Measurements from ENCODE around the gene NHLH2. TPM values are rescaled to one million over a fixed set of nuclear protein-coding genes. Genes with fewer than 3 reads are reported as not detected.

The NHLH2 gene
- total RNA-seq, 2 experiments from 2014 or later = not detected

DNA sequence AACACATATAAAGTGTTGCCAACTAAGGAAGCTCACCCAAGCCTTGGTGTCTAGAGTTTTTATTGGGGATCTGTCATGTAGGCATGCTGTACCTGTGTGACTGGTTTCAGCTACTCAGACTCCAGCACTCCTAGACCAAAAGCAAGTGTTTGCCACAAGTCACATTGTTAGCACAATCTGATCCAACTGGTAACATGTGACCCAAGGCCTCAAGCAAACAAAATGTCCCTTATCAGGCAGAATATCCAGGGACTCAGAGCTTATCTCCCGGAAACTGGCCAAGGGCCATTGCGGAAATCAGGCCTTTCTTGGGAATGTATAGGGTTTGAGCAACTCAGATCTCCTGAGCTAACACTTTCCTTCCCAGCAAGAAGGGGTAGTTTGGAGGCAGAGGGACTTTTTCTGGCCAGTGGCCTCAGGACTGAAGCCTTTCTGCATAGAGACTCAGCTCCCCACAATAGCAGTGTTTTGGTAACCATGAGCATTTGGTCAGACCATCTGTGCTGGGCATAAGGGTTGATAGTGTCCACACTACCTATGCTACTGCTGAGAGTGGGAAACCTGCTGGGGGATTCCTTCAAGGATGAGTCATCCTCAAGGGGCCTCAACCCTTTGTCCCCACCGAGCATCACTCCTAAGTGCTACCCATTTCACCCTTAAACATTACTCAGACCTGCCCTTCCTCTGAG lies 29.6 kb downstream of the NHLH2 start:
- CTCF ChIA-PET = interaction anchor here (0.7 to 1.4 kb wide), 5 partner anchors 170 to 213 kb away, joined by 3 to 7 read pairs (median 5); no protein-coding TSS in a partner anchor

GRCh38 chr1:115810609-115811008 lies 30.3 kb downstream of the NHLH2 start:
- H3K4me1 Mint-ChIP-seq (ENCODE audit: low read depth) = no peaks in the 10 kb centered on the region
- peaks cover 13% of the 10 kb centered on the region for H3K27me3 Mint-ChIP-seq (ENCODE audit: low read depth)
- H3K36me3 Mint-ChIP-seq (ENCODE audit: low read depth) = no peaks in the 10 kb centered on the region
- ATAC-seq (no peak), DNase-seq (no peak)
- ChIA-PET CTCF (interaction anchor here (0.6 to 1.4 kb wide), 5 partner anchors 66 to 214 kb away, joined by 3 to 7 read pairs (median 3); no protein-coding TSS in a partner anchor), POLR2A (no interaction called here)
- H3K9me3 Mint-ChIP-seq (ENCODE audit: insufficient read depth) = no peaks in the 10 kb centered on the region
- H3K4me3 Mint-ChIP-seq = no peak overlapping the region
- no peak overlapping the region for H3K27ac Mint-ChIP-seq

More for the DNA sequence above, 29.6 kb downstream of the NHLH2 start:
- no peaks in the 10 kb centered on the region for H3K4me1 Mint-ChIP-seq (ENCODE audit: low read depth)
- H3K4me3 Mint-ChIP-seq = no peak overlapping the region
- H3K9me3 Mint-ChIP-seq (ENCODE audit: insufficient read depth) = no peaks in the 10 kb centered on the region
- DNase-seq = no peak
- no peak overlapping the region for H3K27ac Mint-ChIP-seq
- no peak for ATAC-seq
- H3K27me3 Mint-ChIP-seq (ENCODE audit: low read depth) = peaks cover 15% of the 10 kb centered on the region
- POLR2A ChIA-PET = no interaction called here
- H3K36me3 Mint-ChIP-seq (ENCODE audit: low read depth) = no peaks in the 10 kb centered on the region

DNA sequence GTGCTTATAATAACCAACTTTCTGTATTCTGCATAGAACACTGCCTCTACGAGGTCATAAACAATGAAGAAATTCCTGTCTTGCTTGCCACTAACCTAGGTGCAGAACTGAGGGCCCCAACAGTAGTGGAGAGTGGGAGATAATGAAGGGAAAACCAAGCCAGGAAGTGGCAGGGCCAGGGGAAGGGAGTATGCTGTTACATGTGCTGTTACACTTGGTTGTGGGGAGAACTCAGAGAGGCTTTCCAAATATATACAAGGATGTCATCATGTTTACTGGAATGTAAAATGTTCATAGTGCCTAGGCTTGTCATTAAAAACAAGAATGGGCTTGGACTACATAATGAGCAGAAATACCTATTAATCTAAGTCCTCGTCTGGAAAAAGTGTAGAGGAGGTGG lies 31.1 kb downstream of the NHLH2 start:
- Mint-ChIP-seq H3K27ac (no peak overlapping the region), H3K9me3 (ENCODE audit: insufficient read depth) (no peaks in the 10 kb centered on the region), H3K4me3 (no peak overlapping the region), H3K27me3 (ENCODE audit: low read depth) (peaks cover 16% of the 10 kb centered on the region), H3K4me1 (ENCODE audit: low read depth) (no peaks in the 10 kb centered on the region), H3K36me3 (ENCODE audit: low read depth) (no peaks in the 10 kb centered on the region)
- no peak for ATAC-seq
- ChIA-PET POLR2A (no interaction called here), CTCF (interaction anchor here (1.4 to 1.5 kb wide), 3 partner anchors 171 to 210 kb away, joined by 7 to 9 read pairs (median 8); no protein-coding TSS in a partner anchor)
- DNase-seq = no peak

- DNase-seq (no peak), ATAC-seq (no peak)
- Mint-ChIP-seq H3K4me1 (ENCODE audit: low read depth) (no peaks in the 10 kb centered on the region), H3K27me3 (ENCODE audit: low read depth) (peaks cover 13% of the 10 kb centered on the region), H3K9me3 (ENCODE audit: insufficient read depth) (no peaks in the 10 kb centered on the region), H3K36me3 (ENCODE audit: low read depth) (no peaks in the 10 kb centered on the region), H3K27ac (no peak overlapping the region), H3K4me3 (no peak overlapping the region)
- ChIA-PET POLR2A (no interaction called here), CTCF (interaction anchor here (1.4 to 1.5 kb wide), 2 partner anchors 172 to 211 kb away, joined by 8 to 9 read pairs; no protein-coding TSS in a partner anchor)
Measured at GRCh38 chr1:115809076-115809475, 31.9 kb downstream of the NHLH2 start.

DNA sequence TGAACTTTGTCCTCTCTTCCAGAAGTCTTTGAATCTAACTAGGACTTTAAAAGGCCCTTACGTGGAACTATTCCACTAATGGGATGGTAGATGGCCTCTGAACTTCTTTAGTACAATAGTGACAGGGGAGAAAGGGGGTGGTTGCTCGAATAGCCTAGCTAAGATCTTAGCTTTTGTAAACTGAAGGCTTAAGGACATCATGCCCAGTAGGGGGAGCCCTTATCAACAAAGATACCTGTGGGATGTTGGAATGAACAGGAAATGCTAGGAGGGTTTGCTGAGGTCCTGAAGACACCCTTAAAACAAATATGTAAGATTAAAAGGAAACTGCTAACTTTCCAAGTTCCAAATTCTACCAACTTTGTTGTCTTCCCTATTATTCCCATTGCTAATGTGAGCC lies 33.2 kb downstream of the NHLH2 start:
- Mint-ChIP-seq H3K4me3 (no peak overlapping the region), H3K36me3 (ENCODE audit: low read depth) (no peaks in the 10 kb centered on the region), H3K4me1 (ENCODE audit: low read depth) (no peaks in the 10 kb centered on the region), H3K9me3 (ENCODE audit: insufficient read depth) (no peaks in the 10 kb centered on the region), H3K27me3 (ENCODE audit: low read depth) (peaks cover 13% of the 10 kb centered on the region), H3K27ac (no peak overlapping the region)
- ATAC-seq (peak; percentile 49), DNase-seq (peak; percentile 70)
- CTCF ChIA-PET = interaction anchor here (0.7 to 2.5 kb wide), 12 partner anchors 11 to 691 kb away, joined by 3 to 27 read pairs (median 3); no protein-coding TSS in a partner anchor
- POLR2A ChIA-PET = no interaction called here

- Mint-ChIP-seq H3K36me3 (ENCODE audit: low read depth) (no peaks in the 10 kb centered on the region), H3K4me3 (no peak overlapping the region), H3K27ac (no peak overlapping the region), H3K4me1 (ENCODE audit: low read depth) (no peaks in the 10 kb centered on the region), H3K27me3 (ENCODE audit: low read depth) (peaks cover 11% of the 10 kb centered on the region), H3K9me3 (ENCODE audit: insufficient read depth) (no peaks in the 10 kb centered on the region)
- CTCF ChIA-PET = interaction anchor here (0.8 to 2.5 kb wide), 2 partner anchors 175 to 176 kb away, joined by 5 to 27 read pairs; no protein-coding TSS in a partner anchor
- POLR2A ChIA-PET = no interaction called here
- DNase-seq = no peak
- ATAC-seq = no peak
Measured at GRCh38 chr1:115805597-115805996, 35.3 kb downstream of the NHLH2 start.

DNA sequence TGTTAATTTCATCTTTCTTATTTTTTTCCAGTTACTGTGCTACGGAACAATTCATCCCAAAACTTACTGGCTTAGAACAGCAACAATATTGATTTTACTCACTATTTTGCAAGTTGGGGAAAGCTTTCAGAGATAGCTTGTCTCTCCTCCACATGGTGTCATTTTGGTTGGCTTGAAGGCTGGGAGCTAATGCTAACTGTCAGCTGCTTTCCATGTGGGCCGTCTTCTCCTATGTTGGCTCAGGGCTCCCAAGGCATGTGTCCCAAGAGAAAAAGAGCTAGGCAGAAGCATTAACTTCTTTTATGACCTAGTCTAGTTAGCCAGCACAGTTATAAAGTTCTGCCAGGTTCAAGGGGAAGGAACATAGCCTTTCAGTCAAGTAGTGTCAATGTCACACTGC lies 38.5 kb downstream of the NHLH2 start:
- peaks cover 13% of the 10 kb centered on the region for H3K27me3 Mint-ChIP-seq (ENCODE audit: low read depth)
- ATAC-seq (no peak), DNase-seq (no peak)
- CTCF ChIA-PET = interaction anchor here (1.3 kb wide), 1 partner anchor 179 kb away, joined by 4 read pairs; no protein-coding TSS in a partner anchor
- H3K4me3 Mint-ChIP-seq = no peak overlapping the region
- H3K27ac Mint-ChIP-seq = no peak overlapping the region
- no peaks in the 10 kb centered on the region for H3K36me3 Mint-ChIP-seq (ENCODE audit: low read depth)
- H3K9me3 Mint-ChIP-seq (ENCODE audit: insufficient read depth) = no peaks in the 10 kb centered on the region
- POLR2A ChIA-PET = no interaction called here
- H3K4me1 Mint-ChIP-seq (ENCODE audit: low read depth) = no peaks in the 10 kb centered on the region

GRCh38 chr1:115797486-115797885 lies 43.4 kb downstream of the NHLH2 start:
- no peak for DNase-seq
- H3K36me3 Mint-ChIP-seq (ENCODE audit: low read depth) = no peaks in the 10 kb centered on the region
- no peaks in the 10 kb centered on the region for H3K4me1 Mint-ChIP-seq (ENCODE audit: low read depth)
- no peak overlapping the region for H3K4me3 Mint-ChIP-seq
- POLR2A ChIA-PET = no interaction called here
- CTCF ChIA-PET = no interaction called here
- no peak overlapping the region for H3K27ac Mint-ChIP-seq
- peaks cover 16% of the 10 kb centered on the region for H3K27me3 Mint-ChIP-seq (ENCODE audit: low read depth)
- H3K9me3 Mint-ChIP-seq (ENCODE audit: insufficient read depth) = no peaks in the 10 kb centered on the region
- no peak for ATAC-seq

DNA sequence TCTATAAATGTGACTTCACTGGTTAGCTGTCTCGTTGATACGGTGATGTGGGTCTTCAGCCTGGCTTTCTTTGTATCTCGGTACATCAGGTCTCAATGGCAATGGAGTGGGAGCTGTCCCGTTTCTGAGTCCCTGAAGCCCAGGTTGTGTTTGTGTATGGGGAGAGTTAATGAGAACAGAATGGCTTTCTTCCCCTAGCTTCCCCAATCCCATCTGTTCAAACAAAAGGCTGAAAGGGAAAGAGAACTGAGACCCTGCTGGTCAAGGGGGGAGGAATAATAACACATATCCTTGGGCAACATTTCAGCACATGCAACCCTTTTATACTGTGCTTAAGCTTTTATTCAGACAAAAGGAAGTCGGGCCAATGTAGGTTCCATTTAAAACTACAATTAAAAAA lies 44.0 kb downstream of the NHLH2 start:
- CTCF ChIA-PET = interaction anchor here (1.1 kb wide), 1 partner anchor 11 kb away, joined by 4 read pairs; no protein-coding TSS in a partner anchor
- ATAC-seq = no peak
- no peak for DNase-seq
- POLR2A ChIA-PET = no interaction called here
- H3K27me3 Mint-ChIP-seq (ENCODE audit: low read depth) = peaks cover 16% of the 10 kb centered on the region
- H3K27ac Mint-ChIP-seq = no peak overlapping the region
- H3K4me1 Mint-ChIP-seq (ENCODE audit: low read depth) = no peaks in the 10 kb centered on the region
- no peaks in the 10 kb centered on the region for H3K36me3 Mint-ChIP-seq (ENCODE audit: low read depth)
- no peaks in the 10 kb centered on the region for H3K9me3 Mint-ChIP-seq (ENCODE audit: insufficient read depth)
- no peak overlapping the region for H3K4me3 Mint-ChIP-seq

- no peak for DNase-seq
- no peak for ATAC-seq
- Mint-ChIP-seq H3K27ac (no peak overlapping the region), H3K36me3 (ENCODE audit: low read depth) (no peaks in the 10 kb centered on the region), H3K9me3 (ENCODE audit: insufficient read depth) (no peaks in the 10 kb centered on the region), H3K27me3 (ENCODE audit: low read depth) (peaks cover 17% of the 10 kb centered on the region), H3K4me3 (no peak overlapping the region), H3K4me1 (ENCODE audit: low read depth) (no peaks in the 10 kb centered on the region)
- ChIA-PET POLR2A (no interaction called here), CTCF (interaction anchor here (1.1 kb wide), 1 partner anchor 12 kb away, joined by 4 read pairs; no protein-coding TSS in a partner anchor)
Measured at GRCh38 chr1:115796036-115796435, 44.9 kb downstream of the NHLH2 start.

DNA sequence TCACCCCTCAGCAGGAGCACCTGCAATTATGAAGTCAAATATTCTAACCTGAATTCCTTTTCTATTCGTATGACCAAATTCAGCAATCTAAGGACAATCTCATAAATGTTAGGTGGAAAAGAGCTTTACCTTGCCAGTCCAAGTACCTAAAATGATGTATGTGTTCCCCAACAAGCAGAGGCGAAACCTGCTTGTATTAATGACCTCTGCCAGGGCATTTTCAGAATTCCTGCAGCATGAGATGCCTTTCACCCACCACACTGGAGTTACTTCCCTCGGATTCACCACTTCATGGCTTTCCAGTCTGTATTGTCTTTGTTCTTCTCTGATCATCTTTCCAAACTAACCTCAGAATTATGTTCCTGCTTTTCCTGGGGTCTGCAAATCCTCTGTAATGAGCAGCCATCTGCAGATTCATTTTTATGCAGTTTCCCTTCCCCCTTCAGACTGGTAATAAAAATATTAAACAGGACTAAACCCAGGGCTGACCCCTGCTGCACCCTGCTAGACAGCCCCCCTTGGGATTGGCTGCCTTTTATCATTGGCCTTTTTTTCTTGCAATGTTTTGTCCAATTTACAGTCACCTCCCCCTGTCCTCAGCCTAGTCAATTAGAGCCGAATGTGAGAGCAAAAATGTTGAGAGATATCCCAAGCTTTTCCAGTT lies 45.8 kb downstream of the NHLH2 start:
- Mint-ChIP-seq H3K4me1 (ENCODE audit: low read depth) (no peaks in the 10 kb centered on the region), H3K9me3 (ENCODE audit: insufficient read depth) (no peaks in the 10 kb centered on the region), H3K27me3 (ENCODE audit: low read depth) (peaks cover 19% of the 10 kb centered on the region), H3K4me3 (no peak overlapping the region), H3K36me3 (ENCODE audit: low read depth) (no peaks in the 10 kb centered on the region), H3K27ac (no peak overlapping the region)
- DNase-seq (no peak), ATAC-seq (no peak)
- POLR2A ChIA-PET = no interaction called here
- CTCF ChIA-PET = no interaction called here

- CTCF ChIA-PET = no interaction called here
Measured at GRCh38 chr1:115793162-115793561, 47.8 kb downstream of the NHLH2 start.

More at GRCh38 chr1:115793162-115793561, 47.8 kb downstream of the NHLH2 start:
- Mint-ChIP-seq H3K36me3 (ENCODE audit: low read depth) (no peaks in the 10 kb centered on the region), H3K4me3 (no peak overlapping the region), H3K9me3 (ENCODE audit: insufficient read depth) (no peaks in the 10 kb centered on the region), H3K4me1 (ENCODE audit: low read depth) (no peaks in the 10 kb centered on the region), H3K27me3 (ENCODE audit: low read depth) (peaks cover 21% of the 10 kb centered on the region), H3K27ac (no peak overlapping the region)
- ATAC-seq (no peak), DNase-seq (no peak)
- POLR2A ChIA-PET = no interaction called here
